Adipocyte (in vitro differentiated cells): ENCODE results near the gene ABCG5.

Source experiments
- DNase-seq: peaks from one replicate; pipeline ENCODE4 v3.0.0-alpha.2; 2015; ENCODE audit warnings: low read depth
- H3K27me3 ChIP-seq: replicated peaks from 2 replicates; pipeline ENCODE4 v1.7.0; 2013; ENCODE audit warnings: mild to moderate bottlenecking, low read length, moderate library complexity; ENCODE audit not compliant: control insufficient read depth, insufficient read depth
- H3K36me3 ChIP-seq: 2 replicates; pipeline ENCODE4 v1.7.0; 2013; ENCODE audit warnings: low read length, mild to moderate bottlenecking, moderate library complexity; ENCODE audit not compliant: control insufficient read depth, insufficient read depth, severe bottlenecking
- H3K4me1 ChIP-seq: 2 replicates; pipeline ENCODE4 v1.7.0; 2013; ENCODE audit warnings: mild to moderate bottlenecking, low read length, moderate library complexity; ENCODE audit not compliant: control insufficient read depth, insufficient read depth
- H3K4me3 ChIP-seq: 2 replicates; pipeline ENCODE4 v1.7.0; 2013; ENCODE audit warnings: mild to moderate bottlenecking, low read length, moderate library complexity
- H3K9ac ChIP-seq: 2 replicates; pipeline ENCODE4 v1.7.0; 2013; ENCODE audit warnings: mild to moderate bottlenecking, low read length, moderate library complexity
- H3K9me3 ChIP-seq: 2 replicates; pipeline ENCODE4 v1.7.0; 2013; ENCODE audit warnings: mild to moderate bottlenecking, low read length, moderate library complexity; ENCODE audit not compliant: control insufficient read depth

Gene ABCG5

GRCh38 chr2:43823751-43824150, 14.9 kb downstream of the ABCG5 start:
- H3K9me3 ChIP-seq: no peaks in the 10 kb centered on the region
- no peak overlapping the region for H3K9ac ChIP-seq
- no peaks in the 10 kb centered on the region for H3K36me3 ChIP-seq
- H3K4me3 ChIP-seq: no peak overlapping the region
- peaks cover 28% of the 10 kb centered on the region for H3K27me3 ChIP-seq
- no peak for DNase-seq
- H3K4me1 ChIP-seq: peaks cover 3% of the 10 kb centered on the region

GRCh38 chr2:43822839-43823238, 15.8 kb downstream of the ABCG5 start:
- Histone ChIP-seq H3K27me3 (peaks cover 28% of the 10 kb centered on the region), H3K9me3 (no peaks in the 10 kb centered on the region), H3K4me1 (peaks cover 7% of the 10 kb centered on the region), H3K36me3 (no peaks in the 10 kb centered on the region), H3K4me3 (no peak overlapping the region), H3K9ac (no peak overlapping the region)
- DNase-seq: no peak

GRCh38 chr2:43819491-43820163, 19.0 kb downstream of the ABCG5 start:
- no peak for DNase-seq
- Histone ChIP-seq H3K36me3 (no peaks in the 10 kb centered on the region), H3K27me3 (peaks cover 19% of the 10 kb centered on the region), H3K9ac (no peak overlapping the region), H3K9me3 (no peaks in the 10 kb centered on the region), H3K4me3 (no peak overlapping the region), H3K4me1 (peaks cover 7% of the 10 kb centered on the region)

GRCh38 chr2:43818761-43819160, 19.9 kb downstream of the ABCG5 start:
- Histone ChIP-seq H3K4me1 (peaks cover 7% of the 10 kb centered on the region), H3K27me3 (peaks cover 14% of the 10 kb centered on the region), H3K4me3 (no peak overlapping the region), H3K9ac (no peak overlapping the region), H3K9me3 (no peaks in the 10 kb centered on the region), H3K36me3 (no peaks in the 10 kb centered on the region)
- peak; percentile 22 for DNase-seq

GRCh38 chr2:43814711-43815110, 23.9 kb downstream of the ABCG5 start:
- no peaks in the 10 kb centered on the region for H3K9me3 ChIP-seq
- H3K36me3 ChIP-seq: peaks cover 7% of the 10 kb centered on the region
- H3K4me3 ChIP-seq: no peak overlapping the region
- H3K9ac ChIP-seq: no peak overlapping the region
- peaks cover 12% of the 10 kb centered on the region for H3K4me1 ChIP-seq
- H3K27me3 ChIP-seq: no peaks in the 10 kb centered on the region
- DNase-seq: no peak

GRCh38 chr2:43812947-43813346, 25.7 kb downstream of the ABCG5 start:
- H3K9me3 ChIP-seq: no peaks in the 10 kb centered on the region
- H3K4me1 ChIP-seq: peaks cover 12% of the 10 kb centered on the region
- H3K9ac ChIP-seq: no peak overlapping the region
- DNase-seq: no peak
- H3K4me3 ChIP-seq: no peak overlapping the region
- H3K36me3 ChIP-seq: peaks cover 7% of the 10 kb centered on the region
- no peaks in the 10 kb centered on the region for H3K27me3 ChIP-seq

- Histone ChIP-seq H3K4me1 (peaks cover 16% of the 10 kb centered on the region), H3K27me3 (no peaks in the 10 kb centered on the region), H3K9me3 (no peaks in the 10 kb centered on the region), H3K9ac (no peak overlapping the region), H3K36me3 (peaks cover 7% of the 10 kb centered on the region), H3K4me3 (no peak overlapping the region)
- DNase-seq: no peak
Measured at GRCh38 chr2:43812006-43812405, 26.6 kb downstream of the ABCG5 start.

GRCh38 chr2:43810888-43811287, 27.8 kb downstream of the ABCG5 start:
- Histone ChIP-seq H3K4me3 (no peak overlapping the region), H3K27me3 (no peaks in the 10 kb centered on the region), H3K36me3 (peaks cover 12% of the 10 kb centered on the region), H3K4me1 (peaks cover 16% of the 10 kb centered on the region), H3K9me3 (no peaks in the 10 kb centered on the region), H3K9ac (no peak overlapping the region)
- DNase-seq: no peak

- Histone ChIP-seq H3K4me3 (no peak overlapping the region), H3K4me1 (peaks cover 16% of the 10 kb centered on the region), H3K36me3 (peaks cover 15% of the 10 kb centered on the region), H3K27me3 (no peaks in the 10 kb centered on the region), H3K9ac (no peak overlapping the region), H3K9me3 (no peaks in the 10 kb centered on the region)
- DNase-seq: no peak
Measured at GRCh38 chr2:43810452-43810851, 28.2 kb downstream of the ABCG5 start.

GRCh38 chr2:43806719-43807031, 32.0 kb downstream of the ABCG5 start:
- H3K4me3 ChIP-seq: no peak overlapping the region
- H3K36me3 ChIP-seq: peaks cover 25% of the 10 kb centered on the region
- H3K9ac ChIP-seq: no peak overlapping the region
- no peak for DNase-seq
- H3K27me3 ChIP-seq: no peaks in the 10 kb centered on the region
- peaks cover 16% of the 10 kb centered on the region for H3K4me1 ChIP-seq
- no peaks in the 10 kb centered on the region for H3K9me3 ChIP-seq

- H3K9me3 ChIP-seq: no peaks in the 10 kb centered on the region
- H3K4me3 ChIP-seq: no peak overlapping the region
- peaks cover 4% of the 10 kb centered on the region for H3K4me1 ChIP-seq
- no peaks in the 10 kb centered on the region for H3K27me3 ChIP-seq
- peaks cover 18% of the 10 kb centered on the region for H3K36me3 ChIP-seq
- peak; percentile 3 for DNase-seq
- no peak overlapping the region for H3K9ac ChIP-seq
Measured at GRCh38 chr2:43803113-43803512, 35.5 kb downstream of the ABCG5 start.

GRCh38 chr2:43802135-43802534, 36.5 kb downstream of the ABCG5 start:
- no peak for DNase-seq
- Histone ChIP-seq H3K9me3 (no peaks in the 10 kb centered on the region), H3K4me3 (no peak overlapping the region), H3K4me1 (no peaks in the 10 kb centered on the region), H3K9ac (no peak overlapping the region), H3K27me3 (no peaks in the 10 kb centered on the region), H3K36me3 (peaks cover 18% of the 10 kb centered on the region)
